HepG2 (cell line): ENCODE measurements around the gene TMEM255B.

Source experiments
- CEBPB ChIP-seq: IDR thresholded peaks from 2 replicates; pipeline ENCODE4 v1.6.1; 2011; ENCODE audit warnings: low read depth, low read length, improper control_type of control experiment, borderline replicate concordance
- EP300 ChIP-seq, 3 experiments: sonication (generic) in 1 of 3; formaldehyde crosslinking in 1 of 3; IDR thresholded peaks; 2 replicates each; pipeline versions ENCODE4 v1.5.1 to v1.6.1; 2011 to 2020; ENCODE audit warnings: low read depth in 2 of 3, low read length in 2 of 3, borderline replicate concordance in 1 of 3, improper control_type of control experiment in 1 of 3, mild to moderate bottlenecking in 1 of 3, missing genetic modification reagents in 1 of 3, moderate library complexity in 1 of 3
- ESRRA ChIP-seq: sonication (generic); formaldehyde crosslinking; IDR thresholded peaks from 2 replicates; pipeline ENCODE4 v1.5.1; 2020; ENCODE audit warnings: mild to moderate bottlenecking, low read depth, missing genetic modification reagents
- FOSL1 ChIP-seq: sonication (generic); formaldehyde crosslinking; IDR thresholded peaks from 2 replicates; pipeline ENCODE4 v1.9.0; 2021; ENCODE audit warnings: missing genetic modification reagents, borderline replicate concordance
- PHF5A ChIP-seq: IDR thresholded peaks from one replicate; pipeline ENCODE4 v1.6.1; 2018; ENCODE audit warnings: low read depth, missing genetic modification reagents; ENCODE audit not compliant: unreplicated experiment
- SMC3 ChIP-seq: IDR thresholded peaks from 2 replicates; pipeline ENCODE4 v1.6.1; 2011; ENCODE audit warnings: low read length, improper control_type of control experiment
- TEAD2 ChIP-seq: sonication (generic); formaldehyde crosslinking; IDR thresholded peaks from 2 replicates; pipeline ENCODE4 v1.9.0; 2021; ENCODE audit warnings: missing genetic modification reagents
- ZNF143 ChIP-seq: sonication (generic); formaldehyde crosslinking; IDR thresholded peaks from 2 replicates; pipeline ENCODE4 v1.4.0; 2020; ENCODE audit warnings: missing genetic modification reagents
- ZNF672 ChIP-seq: sonication (generic); formaldehyde crosslinking; IDR thresholded peaks from 2 replicates; pipeline ENCODE4 v1.8.1; 2022; ENCODE audit warnings: missing genetic modification reagents

- TF ChIP-seq FOSL1 (CRISPR knock-in tag) (no peak), ZNF143 (CRISPR knock-in tag) (no peak), CEBPB (no peak), SMC3 (no peak), ESRRA (no peak), ZNF672 (CRISPR knock-in tag) (no peak), EP300 (IDR thresholded peaks at IDR 0.05; ENCODE audit: low read depth in 2 of 2, low read length in 2 of 2) (no peak), EP300 (CRISPR knock-in tag; IDR thresholded peaks at IDR 0.05; ENCODE audit: borderline replicate concordance) (no peak), PHF5A (CRISPR knock-in tag) (no peak), TEAD2 (CRISPR knock-in tag) (no peak)
Observed at GRCh38 chr13:113796211-113796963, 37.4 kb downstream of the TMEM255B start.
